HUDEP-2 (cell line): ENCODE data around the gene FBN1.

Source experiments
- DNase-seq, 76 experiments: peaks; one replicate each; lab custom pipeline; 2025; ENCODE audit not compliant: unreplicated experiment in 76 of 76; lab: John Stamatoyannopoulos, UW

Gene FBN1

GRCh38 chr15:48411971-48412591 is 233.4 kb downstream of the FBN1 start:
- DNase-seq, result no peak

- DNase-seq, result no peak
Observed at GRCh38 chr15:48409623-48410022, 235.9 kb downstream of the FBN1 start.

GRCh38 chr15:48408327-48408726 is 237.2 kb downstream of the FBN1 start:
- DNase-seq, result no peak

GRCh38 chr15:48407646-48408045 is 237.9 kb downstream of the FBN1 start:
- no peak for DNase-seq

- peak in 5 of 76 experiments; percentile 1 to 10 (median 4) for DNase-seq
Observed at GRCh38 chr15:48406911-48407310, 238.6 kb downstream of the FBN1 start.

GRCh38 chr15:48406266-48406891 is 239.1 kb downstream of the FBN1 start:
- DNase-seq, result no peak

GRCh38 chr15:48402427-48403177 is 242.9 kb downstream of the FBN1 start:
- no peak for DNase-seq

GRCh38 chr15:48400086-48400485 is 245.4 kb downstream of the FBN1 start:
- no peak for DNase-seq

GRCh38 chr15:48397841-48398240 is 247.7 kb downstream of the FBN1 start:
- peak in 1 of 76 experiments; percentile 1 for DNase-seq

GRCh38 chr15:48396020-48396419 is 249.5 kb downstream of the FBN1 start:
- DNase-seq, result no peak

- no peak for DNase-seq
Observed at GRCh38 chr15:48395521-48396011, 249.9 kb downstream of the FBN1 start.

- no peak for DNase-seq
Observed at GRCh38 chr15:48394970-48395369, 250.5 kb downstream of the FBN1 start.

- no peak for DNase-seq
Observed at GRCh38 chr15:48393645-48394506, 251.6 kb downstream of the FBN1 start.

- DNase-seq, result no peak
Observed at GRCh38 chr15:48392356-48392755, 253.2 kb downstream of the FBN1 start.

- no peak for DNase-seq
Observed at GRCh38 chr15:48391950-48392349, 253.6 kb downstream of the FBN1 start.

GRCh38 chr15:48389691-48390143 is 255.8 kb downstream of the FBN1 start:
- DNase-seq, result no peak

- no peak for DNase-seq
Observed at GRCh38 chr15:48388910-48389309, 256.6 kb downstream of the FBN1 start.

GRCh38 chr15:48388016-48388851 is 257.3 kb downstream of the FBN1 start:
- no peak for DNase-seq

GRCh38 chr15:48385031-48385830 is 260.3 kb downstream of the FBN1 start:
- DNase-seq, result no peak
